Hindlimb muscle (tissue), 1 donor: Measurements from ENCODE around the gene LRMDA. TPM values are rescaled to one million over a fixed set of nuclear protein-coding genes. Genes with fewer than 3 reads are reported as not detected.

Source experiments
- DNase-seq: peaks from one replicate; pipeline ENCODE4 v3.0.0-alpha.2; 2013
- polyA plus RNA-seq: library from polyadenylated mRNA; unstranded; fragments of 120-200 nt; gene quantifications from one replicate; pipeline ENCODE4 v1.2.1, GENCODE V29; 2013; ENCODE audit not compliant: insufficient read length

The LRMDA gene
- polyA plus RNA-seq, 1 donor: 6.6 TPM

GRCh38 chr10:76291885-76292284 lies 860.5 kb downstream of the LRMDA start:
- DNase-seq: no peak

- DNase-seq: no peak
Measured at GRCh38 chr10:76296957-76297356, 865.5 kb downstream of the LRMDA start.

GRCh38 chr10:76297358-76297757 lies 865.9 kb downstream of the LRMDA start:
- no peak for DNase-seq

- no peak for DNase-seq
Measured at GRCh38 chr10:76297780-76298281, 866.4 kb downstream of the LRMDA start.

- no peak for DNase-seq
Measured at GRCh38 chr10:76298329-76298728, 866.9 kb downstream of the LRMDA start.

- DNase-seq: no peak
Measured at GRCh38 chr10:76299501-76299900, 868.1 kb downstream of the LRMDA start.

- no peak for DNase-seq
Measured at GRCh38 chr10:76301211-76301610, 869.8 kb downstream of the LRMDA start.

- no peak for DNase-seq
Measured at GRCh38 chr10:76301950-76302349, 870.5 kb downstream of the LRMDA start.

- DNase-seq: no peak
Measured at GRCh38 chr10:76302481-76302880, 871.1 kb downstream of the LRMDA start.

GRCh38 chr10:76302961-76303630 lies 871.7 kb downstream of the LRMDA start:
- DNase-seq: no peak

GRCh38 chr10:76303682-76304316 lies 872.4 kb downstream of the LRMDA start:
- DNase-seq: peak; percentile 75

- DNase-seq: no peak
Measured at GRCh38 chr10:76305930-76306615, 874.6 kb downstream of the LRMDA start.

- no peak for DNase-seq
Measured at GRCh38 chr10:76306856-76307255, 875.4 kb downstream of the LRMDA start.

- DNase-seq: no peak
Measured at GRCh38 chr10:76309070-76309469, 877.6 kb downstream of the LRMDA start.

GRCh38 chr10:76309741-76310587 lies 878.5 kb downstream of the LRMDA start:
- no peak for DNase-seq

GRCh38 chr10:76310588-76311080 lies 879.2 kb downstream of the LRMDA start:
- DNase-seq: no peak

- DNase-seq: no peak
Measured at GRCh38 chr10:76311752-76312636, 880.6 kb downstream of the LRMDA start.

GRCh38 chr10:76315240-76315639 lies 883.8 kb downstream of the LRMDA start:
- no peak for DNase-seq

- no peak for DNase-seq
Measured at GRCh38 chr10:76316234-76316633, 884.8 kb downstream of the LRMDA start.

- DNase-seq: no peak
Measured at GRCh38 chr10:76317078-76317477, 885.7 kb downstream of the LRMDA start.

- DNase-seq: no peak
Measured at GRCh38 chr10:76318211-76318610, 886.8 kb downstream of the LRMDA start.
